Thyroid gland (tissue), 4 donors: Measurements from ENCODE around the gene RANBP17.

Experiments
- POLR2A ChIP-seq, 2 donors: fragments of 450-650 bp; IDR thresholded peaks; one replicate each; pipeline ENCODE4 v1.6.1; 2017; ENCODE audit warnings: antibody characterized with exemption in 2 of 2, mild to moderate bottlenecking in 2 of 2, moderate library complexity in 1 of 2
- TF ChIP-seq, protein P1 (sequence below), 6 experiments: fragments of 200-600 bp in 3 of 6; fragments of 450-650 bp in 3 of 6; sonication (generic) in 3 of 6; IDR thresholded peaks; one replicate each; pipeline ENCODE4 v1.5.1; 2016 to 2019; ENCODE audit warnings: antibody characterized with exemption in 6 of 6, mild to moderate bottlenecking in 2 of 6, inconsistent platforms in 1 of 6, moderate library complexity in 1 of 6

DNA sequence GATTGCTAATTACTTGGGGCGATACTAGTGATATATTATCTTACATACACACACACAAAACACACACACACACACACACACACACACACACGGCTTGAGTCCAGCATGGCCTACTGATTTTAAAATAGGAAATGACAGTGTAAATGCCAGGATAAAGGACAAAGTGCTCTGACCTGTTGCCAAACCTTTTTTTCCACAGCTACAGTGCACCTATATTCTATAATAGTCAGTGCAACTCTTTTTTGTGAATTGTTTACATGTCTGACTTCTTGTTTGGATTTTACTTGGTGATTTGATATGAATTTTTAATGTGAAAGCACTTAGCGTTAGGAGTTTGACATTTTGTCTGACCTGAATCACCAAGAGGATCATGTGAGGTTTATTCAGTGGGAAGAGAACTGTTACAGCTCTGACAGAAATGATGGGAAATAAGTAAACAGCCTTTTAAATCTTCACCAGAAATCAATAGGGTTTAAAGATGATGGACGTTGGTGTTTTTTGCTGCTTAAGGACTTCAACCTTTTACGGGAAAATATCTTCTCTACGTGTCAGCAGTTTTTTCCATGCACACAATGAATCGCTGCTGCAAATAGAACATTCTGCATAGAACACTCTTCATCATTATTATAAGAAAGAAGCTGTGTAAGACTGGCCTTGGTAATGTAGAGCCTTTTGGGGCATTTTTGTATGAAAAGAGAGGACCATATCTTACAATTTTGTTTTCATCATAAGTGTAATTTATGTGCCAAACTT is 218.5 kb downstream of the RANBP17 start:
- TF ChIP-seq POLR2A (IDR thresholded peaks at IDR 0.05): no peak
- TF ChIP-seq, protein P1, sequence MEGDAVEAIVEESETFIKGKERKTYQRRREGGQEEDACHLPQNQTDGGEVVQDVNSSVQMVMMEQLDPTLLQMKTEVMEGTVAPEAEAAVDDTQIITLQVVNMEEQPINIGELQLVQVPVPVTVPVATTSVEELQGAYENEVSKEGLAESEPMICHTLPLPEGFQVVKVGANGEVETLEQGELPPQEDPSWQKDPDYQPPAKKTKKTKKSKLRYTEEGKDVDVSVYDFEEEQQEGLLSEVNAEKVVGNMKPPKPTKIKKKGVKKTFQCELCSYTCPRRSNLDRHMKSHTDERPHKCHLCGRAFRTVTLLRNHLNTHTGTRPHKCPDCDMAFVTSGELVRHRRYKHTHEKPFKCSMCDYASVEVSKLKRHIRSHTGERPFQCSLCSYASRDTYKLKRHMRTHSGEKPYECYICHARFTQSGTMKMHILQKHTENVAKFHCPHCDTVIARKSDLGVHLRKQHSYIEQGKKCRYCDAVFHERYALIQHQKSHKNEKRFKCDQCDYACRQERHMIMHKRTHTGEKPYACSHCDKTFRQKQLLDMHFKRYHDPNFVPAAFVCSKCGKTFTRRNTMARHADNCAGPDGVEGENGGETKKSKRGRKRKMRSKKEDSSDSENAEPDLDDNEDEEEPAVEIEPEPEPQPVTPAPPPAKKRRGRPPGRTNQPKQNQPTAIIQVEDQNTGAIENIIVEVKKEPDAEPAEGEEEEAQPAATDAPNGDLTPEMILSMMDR (IDR thresholded peaks at IDR 0.05): no peak
